ENCODE results near the gene PRSS22. TPM values are rescaled to one million over a fixed set of nuclear protein-coding genes. Genes with fewer than 3 reads are reported as not detected.
A peak's percentile ranks its signal among the peaks of the same experiment; 100 is the strongest.

Gene PRSS22
- total RNA-seq, 6 experiments from 2014 or later = 0.18 to 2.1 (median 0.84) TPM; not detected in 1

GRCh38 chr16:2814551-2815298 lies 43.2 kb downstream of the PRSS22 start:
- no peak overlapping the region for H3K27ac ChIP-seq
- H3K36me3 ChIP-seq = no peaks in the 10 kb centered on the region
- WGBS (ENCODE audit: insufficient coverage, low coverage, low lambda C conversion rate, missing lambda C conversion rate) = 77% methylated on average over 3 of the region's 20 CpGs
- no peaks in the 10 kb centered on the region for H3K27me3 ChIP-seq
- peak in 1 of 3 donors; percentile 36 for DNase-seq
- H3K4me1 ChIP-seq = no peaks in the 10 kb centered on the region
- no peaks in the 10 kb centered on the region for H3K9me3 ChIP-seq
- no peak for TF ChIP-seq CTCF (IDR thresholded peaks at IDR 0.05)
- no peak for TF ChIP-seq POLR2A (IDR thresholded peaks at IDR 0.05)
- ATAC-seq = no peak
- intact Hi-C loops (cut with DNase I) = no loop called here
- H3K4me3 ChIP-seq = no peak overlapping the region

- no peak overlapping the region for H3K27ac ChIP-seq
- DNase-seq (peak in 1 of 3 donors; percentile 35), ATAC-seq (no peak)
- no peaks in the 10 kb centered on the region for H3K4me1 ChIP-seq
- WGBS (ENCODE audit: insufficient coverage, low coverage, low lambda C conversion rate, missing lambda C conversion rate) = 74% methylated on average over 6 of the region's 7 CpGs
- H3K36me3 ChIP-seq = no peaks in the 10 kb centered on the region
- no peak overlapping the region for H3K4me3 ChIP-seq
- no peaks in the 10 kb centered on the region for H3K9me3 ChIP-seq
- intact Hi-C loops (cut with DNase I) = no loop called here
- no peaks in the 10 kb centered on the region for H3K27me3 ChIP-seq
- no peak for TF ChIP-seq CTCF (IDR thresholded peaks at IDR 0.05)
- TF ChIP-seq POLR2A (IDR thresholded peaks at IDR 0.05) = no peak
Measured at GRCh38 chr16:2813771-2814221, 44.2 kb downstream of the PRSS22 start.

GRCh38 chr16:2811703-2812471 lies 46.1 kb downstream of the PRSS22 start:
- WGBS (ENCODE audit: insufficient coverage, low coverage, low lambda C conversion rate, missing lambda C conversion rate) = 87% methylated on average over 5 of the region's 15 CpGs
- intact Hi-C loops (cut with DNase I) = no loop called here
- ATAC-seq = no peak
- Histone ChIP-seq H3K36me3 (no peaks in the 10 kb centered on the region), H3K9me3 (no peaks in the 10 kb centered on the region), H3K27ac (no peak overlapping the region), H3K4me1 (no peaks in the 10 kb centered on the region), H3K4me3 (no peak overlapping the region), H3K27me3 (no peaks in the 10 kb centered on the region)
- no peak for TF ChIP-seq POLR2A (IDR thresholded peaks at IDR 0.05)
- no peak for TF ChIP-seq CTCF (IDR thresholded peaks at IDR 0.05)
- DNase-seq = peak in 1 of 3 donors; percentile 23

GRCh38 chr16:2810651-2811050 lies 47.3 kb downstream of the PRSS22 start:
- H3K4me3 ChIP-seq = no peak overlapping the region
- H3K27me3 ChIP-seq = no peaks in the 10 kb centered on the region
- ATAC-seq = no peak
- TF ChIP-seq CTCF (IDR thresholded peaks at IDR 0.05) (no peak), POLR2A (IDR thresholded peaks at IDR 0.05) (no peak)
- DNase-seq = peak in 1 of 3 donors; percentile 15
- no peak overlapping the region for H3K27ac ChIP-seq
- H3K4me1 ChIP-seq = no peaks in the 10 kb centered on the region
- H3K36me3 ChIP-seq = no peaks in the 10 kb centered on the region
- 43% methylated on average over 2 of the region's 6 CpGs for WGBS (ENCODE audit: insufficient coverage, low coverage, low lambda C conversion rate, missing lambda C conversion rate)
- no peaks in the 10 kb centered on the region for H3K9me3 ChIP-seq
- intact Hi-C loops (cut with DNase I) = no loop called here
